Gastrocnemius medialis (tissue), 4 donors: ENCODE measurements around the gene PRAME.

Experiments
- CTCF ChIP-seq, 5 experiments: fragments of 450-650 bp in 3 of 5; fragments of 200-600 bp in 2 of 5; sonication (generic) in 2 of 5; IDR thresholded peaks in 4 of 5; conservative IDR thresholded peaks in 1 of 5; 1 replicate in 4 of 5; 2 replicates in 1 of 5; pipeline ENCODE4 v1.5.1; 2016 to 2019; ENCODE audit warnings: antibody characterized with exemption in 5 of 5, mild to moderate bottlenecking in 3 of 5, moderate library complexity in 3 of 5
- POLR2A ChIP-seq, 2 donors: fragments of 450-650 bp; IDR thresholded peaks; one replicate each; pipeline ENCODE4 v1.6.1; 2017; ENCODE audit warnings: antibody characterized with exemption in 2 of 2, mild to moderate bottlenecking in 2 of 2, moderate library complexity in 2 of 2

GRCh38 chr22:22521631-22522030, 37.4 kb downstream of the PRAME start:
- TF ChIP-seq CTCF (IDR thresholded peaks at IDR 0.05 in 4 of 5, conservative IDR thresholded peaks at IDR 0.05 in 1 of 5) (no peak), POLR2A (IDR thresholded peaks at IDR 0.05) (no peak)
